Right lobe of liver (tissue), 4 donors: ENCODE results near the gene NFYC.

Experiments
- POLR2A ChIP-seq: fragments of 450-650 bp; IDR thresholded peaks from one replicate; pipeline ENCODE4 v1.6.1; 2017; ENCODE audit warnings: antibody characterized with exemption, mild to moderate bottlenecking
- TF ChIP-seq, protein P1 (sequence below), 4 donors: fragments of 200-600 bp in 3 of 4; fragments of 450-650 bp in 1 of 4; IDR thresholded peaks; one replicate each; pipeline versions ENCODE4 v1.5.1 to v1.8.0; 2016 to 2022; ENCODE audit warnings: antibody characterized with exemption in 4 of 4, mild to moderate bottlenecking in 2 of 4
- donor health status: DM: no; HTN: no; CAD: no.
- donor health status: DM: no; HTN: no; CAD: no.
- donor health status: DM: no; HTN: yes; CAD: no.

DNA sequence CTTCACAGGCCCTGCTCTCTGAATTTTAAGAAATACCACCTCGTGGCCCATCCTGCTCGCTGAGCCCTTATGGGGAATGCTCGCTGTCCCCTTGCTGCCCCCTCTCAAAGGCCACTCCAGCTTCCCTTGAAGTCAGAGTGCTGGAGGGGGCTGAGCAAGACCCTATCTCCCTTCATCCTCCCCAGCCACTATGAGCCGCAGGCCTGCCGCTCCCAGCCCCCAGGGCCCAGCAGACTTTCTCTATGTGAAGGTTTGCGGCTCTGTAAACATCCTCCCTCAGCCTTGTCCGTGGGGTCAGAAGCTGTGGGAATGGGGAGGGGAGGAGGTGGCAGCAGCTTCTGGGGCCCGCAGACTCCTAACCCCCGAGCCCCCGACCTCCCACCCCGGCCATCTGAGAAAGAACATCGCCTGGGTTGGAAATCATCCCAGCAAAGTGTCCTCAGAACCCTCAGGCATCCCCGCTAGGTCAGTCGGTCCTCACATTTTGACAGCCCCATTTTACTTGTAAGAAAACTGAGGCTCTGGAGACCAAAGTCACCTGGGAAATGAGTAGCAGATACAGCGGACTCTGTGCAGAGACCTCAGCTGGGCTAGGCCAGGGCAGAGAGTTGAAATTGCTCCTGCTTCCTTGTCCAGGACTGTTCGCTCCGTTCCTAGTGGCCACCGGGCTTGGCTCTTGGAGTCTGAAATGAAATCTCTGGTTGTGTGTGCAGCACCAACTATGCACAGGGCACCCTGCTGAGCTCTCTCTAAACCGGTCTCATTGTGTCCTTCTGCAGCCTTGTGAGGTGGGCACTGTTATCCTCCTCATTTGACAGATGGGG is 96.4 kb downstream of the NFYC start:
- TF ChIP-seq POLR2A, result no peak
- TF ChIP-seq, protein P1, sequence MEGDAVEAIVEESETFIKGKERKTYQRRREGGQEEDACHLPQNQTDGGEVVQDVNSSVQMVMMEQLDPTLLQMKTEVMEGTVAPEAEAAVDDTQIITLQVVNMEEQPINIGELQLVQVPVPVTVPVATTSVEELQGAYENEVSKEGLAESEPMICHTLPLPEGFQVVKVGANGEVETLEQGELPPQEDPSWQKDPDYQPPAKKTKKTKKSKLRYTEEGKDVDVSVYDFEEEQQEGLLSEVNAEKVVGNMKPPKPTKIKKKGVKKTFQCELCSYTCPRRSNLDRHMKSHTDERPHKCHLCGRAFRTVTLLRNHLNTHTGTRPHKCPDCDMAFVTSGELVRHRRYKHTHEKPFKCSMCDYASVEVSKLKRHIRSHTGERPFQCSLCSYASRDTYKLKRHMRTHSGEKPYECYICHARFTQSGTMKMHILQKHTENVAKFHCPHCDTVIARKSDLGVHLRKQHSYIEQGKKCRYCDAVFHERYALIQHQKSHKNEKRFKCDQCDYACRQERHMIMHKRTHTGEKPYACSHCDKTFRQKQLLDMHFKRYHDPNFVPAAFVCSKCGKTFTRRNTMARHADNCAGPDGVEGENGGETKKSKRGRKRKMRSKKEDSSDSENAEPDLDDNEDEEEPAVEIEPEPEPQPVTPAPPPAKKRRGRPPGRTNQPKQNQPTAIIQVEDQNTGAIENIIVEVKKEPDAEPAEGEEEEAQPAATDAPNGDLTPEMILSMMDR (IDR thresholded peaks at IDR 0.05), result no peak
